H1 (cell line): Measurements from ENCODE around the gene GPR157. TPM values are rescaled to one million over a fixed set of nuclear protein-coding genes. Genes with fewer than 3 reads are reported as not detected.

ENCODE experiments used
- BACH1 ChIP-seq: IDR thresholded peaks from 2 replicates; pipeline ENCODE4 v1.6.1; 2012; ENCODE audit warnings: low read length, improper control_type of control experiment
- EZH2 ChIP-seq: fragments of 200-600 bp; sonication (generic); IDR thresholded peaks from 2 replicates; pipeline ENCODE4 v1.7.1; 2012; ENCODE audit warnings: low read depth, mild to moderate bottlenecking, moderate library complexity, low read length, inconsistent platforms; ENCODE audit not compliant: severe bottlenecking
- FOSL1 ChIP-seq: IDR thresholded peaks from 2 replicates; pipeline ENCODE4 v1.6.1; 2011; ENCODE audit warnings: mild to moderate bottlenecking, low read depth, low read length, moderate library complexity; ENCODE audit not compliant: insufficient read depth
- JUND ChIP-seq: IDR thresholded peaks from 2 replicates; pipeline ENCODE4 v1.6.1; 2011; ENCODE audit warnings: mild to moderate bottlenecking, improper control_type of control experiment, low read length
- SIRT6 ChIP-seq: IDR thresholded peaks from one replicate; pipeline ENCODE4 v1.7.1; 2012; ENCODE audit warnings: low read length, inconsistent platforms
- polyA plus RNA-seq, 7 experiments: library from polyadenylated mRNA; depleted of rRNA in 3 of 7; stranded (reverse) in 5 of 7; unstranded in 2 of 7; fragments of >200 nt in 5 of 7; fragments of 200-250 nt in 2 of 7; gene quantifications; 1 replicate in 5 of 7; 2 replicates in 1 of 7; 4 replicates in 1 of 7; pipeline versions ENCODE4 v1.2.1 to v1.2.3, GENCODE V29; 2011 to 2013; ENCODE audit warnings: missing spikeins in 2 of 7, mixed read lengths in 2 of 7
- total RNA-seq: library from RNA; stranded (reverse); fragmentation: NEBNext Ultra II Directional; extraction: Animal tissue kit (Norgen Biotek cat#: 25700); gene quantifications from 2 replicates; pipeline ENCODE4 v1.2.1, GENCODE V29; 2021
- TF ChIP-seq, protein P1 (sequence below): IDR thresholded peaks from 2 replicates; pipeline ENCODE4 v1.6.1; 2011; ENCODE audit warnings: low read length, improper control_type of control experiment

GPR157 gene
- total and polyA plus RNA-seq, 2 of the 8 experiments (the other 6 are each of a cell fraction or from before 2014, with no cell fraction given): 1.0 to 11.0 TPM

DNA sequence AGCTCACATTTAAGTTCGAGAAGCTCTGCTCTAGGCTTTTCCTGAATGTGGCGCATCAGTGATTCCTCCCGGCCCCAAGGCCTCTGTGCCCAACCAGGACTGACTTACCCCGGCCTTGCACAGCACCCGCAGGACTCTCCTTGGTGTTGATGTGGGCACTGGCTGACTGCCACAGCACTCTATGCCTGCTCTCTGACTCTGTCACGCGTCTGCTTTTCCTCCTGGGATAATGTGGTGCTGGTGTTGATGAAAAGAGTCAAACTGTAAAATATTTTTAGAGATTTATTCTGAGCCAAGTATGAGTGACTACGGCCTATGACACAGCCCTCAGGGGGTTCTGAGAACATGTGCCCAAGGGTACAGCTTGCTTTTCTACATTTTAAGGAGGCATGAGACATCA is 44.0 kb downstream of the GPR157 start (continued):
- no peak for TF ChIP-seq FOSL1
- no peak for TF ChIP-seq SIRT6
- TF ChIP-seq, protein P1, sequence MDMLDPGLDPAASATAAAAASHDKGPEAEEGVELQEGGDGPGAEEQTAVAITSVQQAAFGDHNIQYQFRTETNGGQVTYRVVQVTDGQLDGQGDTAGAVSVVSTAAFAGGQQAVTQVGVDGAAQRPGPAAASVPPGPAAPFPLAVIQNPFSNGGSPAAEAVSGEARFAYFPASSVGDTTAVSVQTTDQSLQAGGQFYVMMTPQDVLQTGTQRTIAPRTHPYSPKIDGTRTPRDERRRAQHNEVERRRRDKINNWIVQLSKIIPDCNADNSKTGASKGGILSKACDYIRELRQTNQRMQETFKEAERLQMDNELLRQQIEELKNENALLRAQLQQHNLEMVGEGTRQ: no peak
- no peak for TF ChIP-seq EZH2
- no peak for TF ChIP-seq BACH1
- TF ChIP-seq JUND: no peak
